ENCODE results near the gene RABEPK.
A peak's percentile ranks its signal among the peaks of the same experiment; 100 is the strongest.

RABEPK gene, protein sequence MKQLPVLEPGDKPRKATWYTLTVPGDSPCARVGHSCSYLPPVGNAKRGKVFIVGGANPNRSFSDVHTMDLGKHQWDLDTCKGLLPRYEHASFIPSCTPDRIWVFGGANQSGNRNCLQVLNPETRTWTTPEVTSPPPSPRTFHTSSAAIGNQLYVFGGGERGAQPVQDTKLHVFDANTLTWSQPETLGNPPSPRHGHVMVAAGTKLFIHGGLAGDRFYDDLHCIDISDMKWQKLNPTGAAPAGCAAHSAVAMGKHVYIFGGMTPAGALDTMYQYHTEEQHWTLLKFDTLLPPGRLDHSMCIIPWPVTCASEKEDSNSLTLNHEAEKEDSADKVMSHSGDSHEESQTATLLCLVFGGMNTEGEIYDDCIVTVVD

DNA sequence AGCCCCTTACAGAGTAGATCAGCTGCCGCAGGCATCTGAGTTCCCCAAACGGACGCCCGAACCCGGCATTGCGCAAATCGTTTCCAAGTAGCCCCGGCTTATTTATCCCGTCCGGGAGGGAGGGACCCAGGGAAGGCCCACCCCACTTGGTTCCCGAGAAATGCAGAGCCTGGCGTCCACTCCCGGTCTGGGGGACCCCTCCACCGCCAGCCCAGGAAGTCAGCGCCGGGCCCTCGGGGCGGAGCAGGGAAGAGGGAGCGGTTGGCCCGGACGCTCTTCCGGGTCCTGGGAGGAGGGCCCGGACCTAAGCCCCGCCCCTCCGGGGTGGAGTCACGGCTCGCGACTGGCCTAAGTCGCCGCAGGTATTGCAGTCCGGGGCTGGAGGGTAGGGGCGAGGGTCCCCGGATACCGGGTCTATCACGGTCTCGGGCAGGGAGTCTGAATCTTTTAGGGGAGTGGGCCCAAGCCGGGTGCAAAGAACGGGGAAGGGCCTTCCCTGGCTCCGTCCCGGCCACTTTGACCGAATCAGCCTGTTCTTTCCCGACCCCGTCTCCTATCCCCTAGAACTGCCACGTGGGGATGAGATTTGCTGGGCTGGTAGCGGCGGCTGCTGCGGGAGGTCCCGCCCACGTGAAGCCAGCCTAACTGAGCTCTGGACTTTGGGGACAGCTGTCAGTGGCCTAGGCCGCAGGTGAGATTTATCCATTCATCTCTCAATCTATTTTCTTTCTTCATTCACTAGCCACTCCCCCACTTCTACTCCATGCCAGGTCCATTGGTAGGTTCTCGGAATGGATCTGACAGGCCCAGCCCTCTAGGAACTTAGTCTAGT is at the start of gene RABEPK:
RABEPK (plus strand) TSS at position 327 of the 832 bp plus-strand sequence. CDS start 2,472 bp downstream, outside the sequence.
- CTCF ChIA-PET, result interaction anchor here (1.2 to 1.5 kb wide), 3 partner anchors 10 to 347 kb away, joined by 3 to 4 read pairs (median 3); partner anchors contain the start of gene WDR38
- TF ChIP-seq, protein P1, sequence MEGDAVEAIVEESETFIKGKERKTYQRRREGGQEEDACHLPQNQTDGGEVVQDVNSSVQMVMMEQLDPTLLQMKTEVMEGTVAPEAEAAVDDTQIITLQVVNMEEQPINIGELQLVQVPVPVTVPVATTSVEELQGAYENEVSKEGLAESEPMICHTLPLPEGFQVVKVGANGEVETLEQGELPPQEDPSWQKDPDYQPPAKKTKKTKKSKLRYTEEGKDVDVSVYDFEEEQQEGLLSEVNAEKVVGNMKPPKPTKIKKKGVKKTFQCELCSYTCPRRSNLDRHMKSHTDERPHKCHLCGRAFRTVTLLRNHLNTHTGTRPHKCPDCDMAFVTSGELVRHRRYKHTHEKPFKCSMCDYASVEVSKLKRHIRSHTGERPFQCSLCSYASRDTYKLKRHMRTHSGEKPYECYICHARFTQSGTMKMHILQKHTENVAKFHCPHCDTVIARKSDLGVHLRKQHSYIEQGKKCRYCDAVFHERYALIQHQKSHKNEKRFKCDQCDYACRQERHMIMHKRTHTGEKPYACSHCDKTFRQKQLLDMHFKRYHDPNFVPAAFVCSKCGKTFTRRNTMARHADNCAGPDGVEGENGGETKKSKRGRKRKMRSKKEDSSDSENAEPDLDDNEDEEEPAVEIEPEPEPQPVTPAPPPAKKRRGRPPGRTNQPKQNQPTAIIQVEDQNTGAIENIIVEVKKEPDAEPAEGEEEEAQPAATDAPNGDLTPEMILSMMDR (IDR thresholded peaks at IDR 0.05; ENCODE audit: control extremely low read depth, extremely low read depth, low read depth, missing control alignments), result no peak
- POLR2A ChIA-PET, result interaction anchor here (0.6 to 0.9 kb wide), 2 partner anchors 32 to 56 kb away, joined by 3 read pairs; no protein-coding TSS in a partner anchor
- peak; percentile 98 for DNase-seq (ENCODE audit: extremely low spot score)

DNA sequence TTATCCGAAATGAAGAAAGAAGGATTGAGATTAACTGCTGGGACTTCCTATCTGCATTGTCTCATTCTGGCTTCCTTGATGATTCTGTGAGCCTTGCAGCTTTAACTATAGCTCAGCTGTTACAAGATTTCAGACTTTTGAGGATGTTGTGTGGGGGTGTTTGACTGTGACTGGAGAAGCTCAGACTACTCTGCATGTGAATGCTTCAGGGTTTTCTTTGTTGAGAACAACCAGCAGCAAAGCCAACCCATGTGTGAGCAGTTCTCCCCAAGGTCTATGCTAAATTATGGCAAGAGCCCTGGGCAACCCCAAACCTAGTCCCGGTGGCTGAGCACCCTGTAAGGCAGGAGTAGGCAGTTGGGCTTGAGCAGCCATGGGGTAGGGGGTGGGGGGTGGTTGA is 48.6 kb upstream of the RABEPK start:
- TF ChIP-seq, protein P1 (IDR thresholded peaks at IDR 0.05; ENCODE audit: control extremely low read depth, extremely low read depth, low read depth, missing control alignments), result no peak
- ChIA-PET CTCF (interaction anchor here (1.2 to 4.0 kb wide), 2 partner anchors 9 to 25 kb away, joined by 3 to 19 read pairs; partner anchors contain the start of gene SCAI), POLR2A (no interaction called here)
- no peak for DNase-seq (ENCODE audit: extremely low spot score)

DNA sequence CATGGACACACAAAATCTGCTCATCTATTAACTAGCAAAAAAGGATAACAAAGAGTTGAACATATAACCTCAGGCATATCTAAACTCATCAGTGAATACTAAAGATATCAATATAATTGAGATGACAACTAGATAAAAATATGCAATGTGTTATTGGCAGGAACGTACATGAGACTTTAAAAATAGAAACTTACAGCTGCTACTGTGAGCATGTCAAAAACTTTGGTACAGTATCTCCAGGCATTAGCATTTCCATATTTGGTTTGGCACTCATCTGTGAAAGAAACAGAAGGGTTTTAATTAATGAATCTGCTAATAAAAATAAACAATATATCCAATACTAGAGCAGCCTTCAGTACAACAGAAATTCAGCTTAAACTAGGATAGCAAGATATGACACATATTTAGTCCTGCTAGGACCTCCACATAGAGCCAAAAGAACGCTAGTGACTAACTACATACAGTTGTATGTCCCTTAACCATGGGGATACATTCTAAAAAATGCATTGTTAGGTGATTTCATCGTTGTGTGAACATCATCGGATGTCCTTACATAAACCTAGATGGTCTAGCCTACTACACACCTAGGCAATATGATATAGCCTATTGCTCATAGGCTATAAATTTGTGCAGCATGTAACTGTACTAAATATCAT is 46.5 kb upstream of the RABEPK start:
- ChIA-PET POLR2A (no interaction called here), CTCF (interaction anchor here (2.1 kb wide), 1 partner anchor 11 kb away, joined by 15 read pairs; the partner anchor contains the start of gene SCAI)
- TF ChIP-seq, protein P1 (IDR thresholded peaks at IDR 0.05; ENCODE audit: control extremely low read depth, extremely low read depth, low read depth, missing control alignments), result no peak
- no peak for DNase-seq (ENCODE audit: extremely low spot score)

DNA sequence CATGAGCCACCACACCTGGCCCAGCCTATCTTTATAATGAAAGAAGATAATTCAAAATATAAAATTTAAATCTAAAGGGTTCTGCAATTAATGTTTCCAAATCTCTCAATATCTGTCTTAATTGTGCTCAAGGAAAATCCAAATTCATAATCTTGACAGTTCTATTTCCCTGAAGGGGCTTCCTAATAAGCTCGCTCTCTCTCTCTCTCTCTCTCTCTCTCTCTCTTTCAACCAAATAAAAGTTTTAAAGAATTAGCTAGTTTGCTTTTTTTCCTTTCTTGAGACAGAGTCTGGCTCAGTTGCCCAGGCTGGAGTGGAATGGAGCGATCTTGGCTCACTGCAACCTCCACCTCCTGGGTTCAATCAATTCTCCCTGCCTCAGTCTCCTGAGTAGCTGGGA is 43.8 kb upstream of the RABEPK start:
- no peak for DNase-seq (ENCODE audit: extremely low spot score)
- TF ChIP-seq, protein P1 (IDR thresholded peaks at IDR 0.05; ENCODE audit: control extremely low read depth, extremely low read depth, low read depth, missing control alignments), result no peak
- CTCF ChIA-PET, result interaction anchor here (1.3 to 2.5 kb wide), 2 partner anchors 12 to 13 kb away, joined by 3 to 8 read pairs; partner anchors contain the start of gene SCAI
- POLR2A ChIA-PET, result no interaction called here

DNA sequence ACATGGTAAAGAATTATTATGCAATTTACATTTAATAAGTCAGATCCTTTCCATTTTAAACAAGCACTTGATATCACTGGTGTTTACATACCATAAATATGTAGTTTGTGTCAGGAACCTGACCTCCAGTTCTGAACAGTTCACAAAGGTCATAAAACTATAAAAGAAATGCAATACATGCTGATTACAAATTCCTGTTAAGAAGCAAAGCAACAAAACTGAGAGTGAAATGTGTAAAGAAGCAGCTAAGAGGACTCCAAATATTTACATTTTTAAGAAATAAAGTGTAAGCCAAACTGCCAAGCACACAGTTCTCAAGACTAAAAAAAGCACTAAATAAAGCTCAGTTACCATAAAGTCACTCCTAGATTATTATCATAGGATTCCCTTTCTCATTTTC is 39.6 kb upstream of the RABEPK start:
- ChIA-PET POLR2A (no interaction called here), CTCF (interaction anchor here (1.3 kb wide), 1 partner anchor 18 kb away, joined by 3 read pairs; the partner anchor contains the start of gene SCAI)

More for the DNA sequence above, 39.6 kb upstream of the RABEPK start:
- TF ChIP-seq, protein P1 (IDR thresholded peaks at IDR 0.05; ENCODE audit: control extremely low read depth, extremely low read depth, low read depth, missing control alignments), result no peak
- DNase-seq (ENCODE audit: extremely low spot score), result no peak
